NCI-H526 treated with DMSO at 0.1 percent for 48 hours (cell line): ENCODE results near the gene ABCA13.

Source experiments
- DNase-seq: peaks from one replicate; lab custom pipeline; 2025; lab: John Stamatoyannopoulos, UW

Gene ABCA13

DNA sequence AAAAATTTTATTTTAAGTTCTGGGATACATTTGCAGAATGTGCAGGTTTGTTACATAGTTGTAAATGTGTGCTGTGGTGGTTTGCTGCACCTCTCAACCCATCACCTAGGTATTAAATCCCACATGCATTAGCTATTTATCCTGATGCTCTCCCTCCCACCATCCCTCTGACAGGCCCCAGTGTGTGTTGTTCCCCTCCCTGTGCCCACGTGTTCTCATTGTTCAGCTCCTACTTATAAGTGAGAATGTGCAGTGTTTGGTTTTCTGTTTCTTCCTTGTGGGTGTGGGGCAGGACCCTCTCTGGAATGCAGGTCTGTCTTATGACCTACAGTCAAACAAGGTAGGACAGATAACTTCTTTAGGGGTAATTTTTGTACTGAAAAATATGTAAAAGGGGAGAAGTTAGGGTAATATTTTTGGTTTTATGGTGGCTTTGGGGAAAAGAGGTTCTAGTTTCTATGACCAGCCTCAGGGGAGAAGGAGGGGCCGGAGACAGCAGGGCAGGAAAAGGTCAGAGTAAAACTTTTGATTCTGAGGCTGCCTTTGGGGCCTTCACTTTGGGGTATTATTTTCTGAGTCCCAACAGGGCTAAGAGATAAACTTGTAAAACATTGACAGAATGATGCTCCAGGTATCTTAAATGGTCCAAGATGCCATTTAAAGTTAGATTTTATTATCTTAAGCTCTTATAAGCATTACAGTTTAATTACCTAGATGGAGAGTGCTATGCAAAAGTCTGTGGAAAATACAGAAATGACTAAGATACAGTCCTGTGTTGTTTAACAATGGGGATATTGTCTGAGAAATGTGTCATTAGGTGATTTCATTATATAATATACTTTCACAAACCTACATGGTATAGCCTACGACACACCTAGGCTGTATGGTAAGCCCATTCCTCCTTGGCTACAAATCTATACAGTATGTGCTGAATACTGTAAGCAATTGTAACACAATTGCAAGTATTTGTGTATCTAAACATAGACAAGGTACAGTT, 354.8 kb downstream of the ABCA13 start:
- no peak for DNase-seq

DNA sequence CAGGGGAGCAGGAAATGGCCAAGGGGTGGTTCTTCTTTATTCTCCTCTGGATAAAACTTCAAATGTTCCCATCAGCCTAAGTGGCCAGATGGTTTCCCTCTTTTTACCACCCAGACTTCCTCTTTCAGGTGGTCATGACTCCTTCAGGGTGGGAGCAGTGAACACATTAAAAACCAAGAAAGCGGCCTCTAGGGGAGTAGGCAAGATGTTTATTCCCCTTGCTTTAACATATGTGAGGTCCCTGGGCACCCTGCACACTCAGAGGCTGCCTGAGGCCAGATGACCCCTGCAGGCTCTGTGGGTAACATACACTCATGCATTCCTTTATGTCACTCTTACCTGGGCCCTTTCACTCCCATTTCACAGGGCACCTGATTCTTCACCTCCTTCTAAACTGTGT, 357.4 kb downstream of the ABCA13 start:
- DNase-seq, result no peak

DNA sequence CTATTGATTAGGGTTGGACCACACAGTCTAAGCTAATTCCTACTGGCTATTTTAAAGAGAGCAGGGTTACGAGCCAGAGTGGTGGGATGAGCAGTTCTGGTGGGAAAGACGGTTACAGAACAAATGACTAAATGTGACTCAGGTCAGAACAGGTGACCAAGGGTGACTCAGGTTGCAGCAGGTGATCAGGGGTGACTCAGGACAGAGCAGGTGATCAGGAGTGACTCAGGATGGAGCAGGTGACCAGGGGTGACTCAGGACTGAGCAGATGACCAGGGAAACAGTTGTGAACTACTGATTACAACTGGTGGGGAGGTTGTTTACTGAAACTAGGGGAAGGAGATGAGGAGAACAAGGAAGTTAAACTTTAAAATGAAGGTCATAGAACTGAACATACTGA, 366.3 kb downstream of the ABCA13 start:
- DNase-seq, result no peak

DNA sequence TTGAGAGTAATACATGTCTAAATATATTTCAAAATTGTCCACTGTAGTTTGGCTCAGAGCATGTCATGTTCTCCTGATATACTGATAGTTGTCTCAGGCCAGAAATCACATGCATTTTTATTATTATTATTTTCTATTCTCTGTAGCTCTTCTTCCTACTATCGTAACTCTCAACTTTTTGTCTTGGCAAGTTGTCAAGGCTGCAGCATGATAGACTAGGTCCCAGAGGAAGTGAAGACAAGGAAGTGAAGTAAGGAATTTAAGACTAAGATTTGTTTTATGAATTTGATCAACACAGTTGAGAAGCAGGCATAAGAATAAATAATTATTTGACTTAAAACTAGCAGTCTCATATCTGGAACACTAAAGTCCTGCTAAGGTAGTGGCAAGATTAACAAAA, 369.5 kb downstream of the ABCA13 start:
- DNase-seq, result no peak

DNA sequence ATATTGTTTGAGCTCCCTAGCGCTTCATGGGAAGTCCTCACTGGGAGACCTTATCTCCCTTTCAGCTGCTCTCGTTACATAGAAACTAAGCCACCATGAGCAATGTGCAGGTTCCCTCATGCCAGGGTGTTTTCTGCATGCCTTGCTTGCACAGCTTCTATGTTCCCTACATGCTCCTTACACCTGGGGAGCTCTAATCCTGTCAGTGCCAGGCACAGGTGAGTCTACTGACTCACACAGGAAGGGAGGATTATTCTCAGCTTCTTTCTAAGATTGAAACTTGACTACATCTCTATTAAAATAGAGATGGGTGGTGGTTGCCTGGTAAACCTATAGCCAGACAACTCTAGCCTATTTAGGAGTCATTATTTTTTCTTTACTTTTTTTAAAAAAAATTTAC, 377.4 kb downstream of the ABCA13 start:
- no peak for DNase-seq

DNA sequence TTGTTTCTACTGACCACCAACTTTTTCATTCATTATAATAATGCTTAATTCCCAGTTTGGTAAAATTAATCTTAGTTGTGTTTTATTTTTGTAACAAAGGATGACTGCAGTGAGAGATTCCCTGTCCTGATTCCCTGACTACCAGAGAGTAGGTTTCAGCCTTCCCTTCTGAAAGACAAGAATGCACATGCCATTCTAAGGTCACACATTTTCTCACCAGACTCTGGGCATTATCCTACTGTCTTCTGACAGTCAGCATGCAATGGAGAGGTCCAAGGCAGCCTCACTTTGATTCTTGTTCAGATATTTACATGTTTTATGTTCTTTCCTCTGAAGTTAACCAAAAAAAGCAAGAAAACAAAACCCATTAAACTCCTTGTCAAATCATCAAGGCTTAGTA, 380.4 kb downstream of the ABCA13 start:
- no peak for DNase-seq

DNA sequence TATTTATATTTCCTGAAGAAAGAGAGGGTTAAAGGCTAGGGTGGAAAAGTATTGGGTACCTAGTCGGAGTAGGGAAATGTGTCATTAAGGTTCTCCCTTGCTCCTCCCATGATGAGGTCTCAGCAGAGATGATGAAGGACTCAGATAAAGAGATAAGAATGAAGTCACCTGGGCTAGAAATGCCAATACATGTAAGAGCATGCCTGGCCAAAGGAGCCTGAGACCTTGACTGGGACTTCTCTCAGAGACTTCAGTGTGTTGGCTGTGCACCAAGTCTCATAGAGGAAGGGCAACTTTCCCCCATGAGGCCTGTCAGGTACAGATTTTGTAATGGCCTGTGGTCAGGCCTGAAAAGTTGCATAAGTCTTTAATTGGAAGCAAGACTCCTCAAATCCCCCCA, 392.1 kb downstream of the ABCA13 start:
- DNase-seq, result no peak

DNA sequence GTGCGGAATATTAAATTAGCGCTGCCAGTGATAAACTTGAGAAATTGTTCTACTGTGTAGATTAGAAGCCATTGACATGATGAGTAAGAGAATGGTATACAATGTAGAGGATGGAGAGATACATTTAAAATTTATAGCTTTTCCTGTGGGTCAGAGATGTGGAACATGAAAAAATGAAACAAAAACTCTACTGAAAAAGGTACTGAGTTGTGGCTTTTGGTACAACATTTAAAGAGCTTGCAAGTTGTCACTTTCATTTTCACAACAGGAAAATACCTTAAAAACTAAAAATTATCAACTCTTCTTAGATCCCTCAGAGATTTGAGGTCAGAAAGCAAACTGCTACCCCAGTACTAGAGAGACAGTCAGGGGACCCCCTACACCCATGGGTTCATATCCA, 404.3 kb downstream of the ABCA13 start:
- no peak for DNase-seq

DNA sequence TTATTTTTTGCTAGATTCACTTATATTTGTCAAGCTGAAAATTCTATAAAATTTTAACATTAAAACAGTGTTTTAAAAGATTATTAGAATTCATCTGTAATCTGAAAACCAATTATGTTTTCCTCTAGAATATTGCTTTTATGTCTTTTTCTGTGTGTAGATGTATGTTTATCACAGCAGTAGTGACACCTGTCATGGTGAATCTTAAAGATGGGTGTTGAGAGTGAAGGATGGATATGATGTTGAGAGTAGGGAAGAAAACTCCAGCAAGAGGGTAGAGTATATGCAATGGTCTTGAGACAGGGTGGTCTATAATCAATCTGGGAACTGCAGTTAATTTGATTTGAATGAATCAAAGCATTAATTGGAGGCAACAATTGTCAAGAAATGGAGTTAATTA, 416.2 kb downstream of the ABCA13 start:
- DNase-seq, result no peak

DNA sequence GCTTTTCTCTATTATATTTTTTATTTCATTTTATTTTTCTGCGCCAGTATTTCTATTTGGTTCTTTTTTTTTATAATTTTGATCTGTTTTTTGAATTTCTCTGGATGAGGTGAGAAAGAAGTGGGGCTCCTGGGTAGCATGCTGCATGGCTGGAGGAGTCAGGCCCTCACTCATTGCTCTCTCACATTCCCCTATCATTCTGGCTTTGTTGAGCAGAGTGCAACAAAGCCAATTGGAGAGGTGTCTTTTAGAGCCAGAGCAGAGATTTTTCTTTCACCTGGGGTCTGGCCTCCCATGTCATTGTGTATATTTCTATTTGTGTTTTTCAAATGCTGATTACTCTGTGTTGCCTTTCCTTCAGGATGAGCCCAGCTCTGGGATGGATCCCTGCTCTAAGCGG, 423.1 kb downstream of the ABCA13 start:
- no peak for DNase-seq

DNA sequence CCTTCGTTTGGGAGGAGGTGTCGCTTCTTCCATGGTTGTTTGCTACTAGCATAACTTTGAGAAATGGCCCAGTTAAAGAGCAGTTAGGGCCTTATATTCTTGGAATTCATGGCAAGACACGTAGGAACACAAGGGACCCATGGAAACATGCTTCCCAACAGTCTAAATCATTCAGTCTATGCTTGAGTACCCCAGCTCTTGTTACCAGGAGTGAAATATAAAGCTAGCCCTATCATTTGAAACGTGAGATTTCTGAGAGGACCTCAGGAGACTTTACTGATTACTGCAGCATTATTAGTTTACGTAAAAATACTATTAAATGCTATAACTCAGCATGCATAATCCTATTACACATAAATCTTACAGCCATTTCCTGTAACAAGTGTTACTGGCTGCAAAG, 424.5 kb downstream of the ABCA13 start:
- DNase-seq, result no peak

DNA sequence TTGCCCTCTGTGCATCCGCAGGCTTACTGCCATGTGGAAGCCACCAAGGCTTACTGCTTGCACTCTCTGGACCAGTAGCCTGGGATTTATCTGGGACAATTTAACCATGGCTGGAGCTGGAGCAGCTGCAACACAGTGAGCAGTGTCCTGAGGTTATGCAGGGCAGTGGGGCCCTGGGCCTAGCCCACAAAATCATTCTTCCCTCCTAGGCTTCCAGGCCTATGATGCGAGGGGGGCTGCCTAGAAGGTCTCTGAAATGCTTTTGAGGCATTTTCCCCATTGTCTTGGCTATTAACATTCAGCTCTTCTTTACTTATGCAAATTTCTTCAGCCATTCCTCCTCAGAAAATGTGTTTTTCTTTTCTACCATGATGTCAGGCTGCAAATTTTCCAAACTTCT, 439.4 kb downstream of the ABCA13 start:
- DNase-seq, result no peak

DNA sequence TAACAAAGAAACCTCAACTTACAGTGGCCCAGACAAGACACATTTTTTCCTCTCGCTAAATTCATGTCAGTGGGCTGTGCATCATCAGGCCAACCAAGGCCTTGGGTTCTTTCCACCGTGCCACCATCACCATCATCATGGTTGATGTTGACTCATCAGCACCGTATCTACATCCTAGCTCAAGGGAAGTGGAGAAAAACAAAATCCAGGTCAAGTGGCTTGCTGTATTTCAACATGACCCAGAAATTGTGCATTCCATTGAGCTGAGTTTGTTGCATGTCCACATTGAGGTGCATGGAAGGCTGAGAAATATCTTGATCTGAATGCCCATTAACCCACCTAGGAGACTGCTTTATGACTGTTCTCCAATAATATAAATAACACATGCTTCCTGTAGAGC, 440.7 kb downstream of the ABCA13 start:
- DNase-seq, result no peak

DNA sequence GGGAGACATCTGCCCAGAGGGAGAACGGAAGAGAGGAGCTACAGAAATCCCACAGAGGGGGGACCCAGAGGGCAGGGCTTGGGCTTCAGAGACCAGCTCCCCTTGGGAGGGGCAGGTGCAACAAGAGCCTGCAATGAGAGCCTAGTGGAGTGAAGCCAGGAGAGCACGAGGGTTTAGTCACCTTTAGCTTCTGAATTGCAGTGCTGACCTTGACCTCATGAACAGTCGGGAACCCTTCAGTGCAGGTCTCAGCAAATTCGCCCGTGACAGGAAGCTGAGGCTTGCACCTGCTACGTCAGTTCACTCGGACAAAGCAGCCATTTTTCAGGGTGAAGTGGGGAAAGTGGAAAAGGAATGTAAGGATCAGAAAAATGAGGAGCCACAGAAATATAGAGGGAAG, 446.2 kb downstream of the ABCA13 start:
- no peak for DNase-seq

DNA sequence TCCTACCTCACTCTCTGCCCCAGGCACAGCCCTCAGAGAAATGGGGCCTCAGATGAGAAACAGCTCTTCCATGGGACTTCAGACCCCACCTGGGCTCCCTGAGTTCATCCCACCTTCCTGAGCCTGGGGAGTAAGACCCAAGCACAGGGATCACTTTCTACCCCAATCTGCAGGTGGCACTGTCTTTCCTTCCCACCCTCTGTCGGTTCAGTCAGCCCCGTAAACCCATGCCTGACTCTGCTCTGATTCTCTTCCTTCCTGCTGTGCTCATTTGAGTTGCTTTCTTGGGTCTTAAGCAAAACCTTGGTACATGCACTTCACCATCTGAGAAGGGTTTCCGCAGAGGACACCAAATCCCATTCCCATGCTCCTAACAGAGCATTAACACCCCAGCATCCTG, 446.7 kb downstream of the ABCA13 start:
- no peak for DNase-seq

DNA sequence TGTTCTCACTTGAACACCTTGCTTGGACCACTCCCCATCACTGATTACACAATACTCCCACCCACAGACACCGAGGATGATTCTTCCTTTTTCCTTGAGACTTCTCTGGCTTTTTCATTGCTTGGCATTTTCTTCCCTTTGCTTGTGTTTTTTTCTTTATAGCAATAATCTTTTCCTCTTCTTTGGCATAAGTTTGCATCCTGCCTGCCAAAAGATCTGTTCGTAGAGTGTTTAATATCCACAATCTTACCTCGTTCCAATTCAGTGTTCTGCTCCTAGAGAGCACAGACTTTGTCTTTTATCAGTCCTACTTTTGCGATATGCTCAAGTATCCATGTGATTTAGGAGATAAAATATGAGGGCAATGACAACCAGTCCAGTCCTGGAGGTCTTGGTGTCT, 449.8 kb downstream of the ABCA13 start:
- no peak for DNase-seq

DNA sequence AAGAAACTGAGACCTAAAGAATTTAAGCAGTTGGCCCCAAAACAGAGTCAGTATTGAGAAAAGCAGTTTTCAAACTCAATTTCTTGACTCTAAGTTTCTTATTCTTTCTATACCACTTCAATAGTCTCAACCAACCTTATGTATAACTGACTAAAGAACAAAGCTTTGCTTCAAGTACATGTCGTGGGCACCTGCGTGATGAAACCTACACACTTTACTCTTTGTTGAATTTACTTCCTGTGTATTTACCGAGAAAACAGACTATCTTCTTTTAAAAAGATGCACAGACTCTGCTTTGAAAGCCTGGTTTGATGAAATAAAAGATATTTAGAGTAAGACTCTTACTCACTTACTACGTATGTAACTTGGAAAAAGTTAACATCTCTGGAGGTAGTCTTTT, 455.9 kb downstream of the ABCA13 start:
- no peak for DNase-seq

DNA sequence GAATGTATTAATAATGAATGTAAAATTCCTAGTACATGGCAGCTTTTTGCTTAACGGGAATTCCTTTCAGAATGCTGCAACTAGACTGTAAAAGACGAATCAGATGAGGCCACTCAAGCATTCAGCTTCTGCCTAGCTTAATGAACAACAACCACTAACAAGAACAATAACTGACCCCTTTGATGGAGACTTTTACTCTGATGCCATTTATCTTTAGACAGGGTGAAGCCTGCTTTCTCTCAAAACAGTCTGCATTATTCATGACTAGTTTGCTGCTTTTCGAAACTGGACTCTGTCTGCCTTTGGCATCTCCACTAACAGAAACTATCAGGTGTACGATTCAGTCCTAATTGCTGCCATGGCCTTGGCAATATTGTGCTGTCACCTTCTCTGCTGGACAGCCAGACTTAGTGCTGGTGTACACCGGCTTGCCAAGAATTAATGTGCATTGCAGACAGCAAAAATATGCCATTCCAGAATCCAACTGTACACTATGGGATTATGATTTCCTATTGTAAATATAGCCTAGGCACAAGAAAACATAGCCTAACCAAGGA, 457.6 kb downstream of the ABCA13 start:
- no peak for DNase-seq

DNA sequence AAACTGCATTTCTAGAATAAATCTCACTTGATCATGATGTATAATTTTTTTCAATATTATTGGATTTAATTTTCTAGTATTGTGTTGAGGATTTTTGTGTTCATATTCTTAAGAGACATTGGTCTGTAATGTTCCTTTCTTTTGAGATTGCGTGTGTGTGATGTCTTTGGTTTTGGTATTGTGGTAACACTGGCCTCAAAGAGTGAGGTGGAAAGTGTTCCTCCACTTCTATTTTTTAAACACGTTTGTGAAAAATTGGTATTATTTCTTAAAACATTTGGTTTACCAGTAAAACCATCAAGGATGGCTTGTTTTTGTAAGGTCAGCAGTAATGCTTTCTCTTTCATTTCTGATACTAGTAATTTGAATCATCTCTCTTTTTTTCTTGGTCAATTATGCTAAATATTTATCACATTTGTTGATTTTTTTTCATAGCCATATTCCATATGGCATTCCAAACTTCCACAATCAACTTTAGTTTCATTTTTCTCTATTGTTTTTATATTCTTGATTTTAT, 462.9 kb downstream of the ABCA13 start:
- no peak for DNase-seq

DNA sequence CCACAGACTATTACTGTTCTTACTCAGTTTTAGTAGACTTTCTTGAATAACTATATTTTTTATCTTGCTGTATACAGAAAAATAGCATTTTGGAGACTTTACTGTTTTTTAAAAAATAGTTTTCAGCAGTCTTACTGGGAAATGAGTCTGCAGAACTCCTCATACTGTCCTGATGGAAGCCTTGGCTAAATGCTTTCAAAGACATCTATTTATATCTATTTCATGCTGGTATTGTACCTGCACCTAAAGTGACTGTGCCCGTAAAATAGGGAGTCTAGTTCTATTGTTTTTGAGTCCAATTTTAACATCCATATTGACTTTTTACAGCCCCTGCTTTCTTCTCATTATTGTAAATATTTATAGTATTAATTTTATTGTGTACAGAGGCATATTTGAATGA, 464.5 kb downstream of the ABCA13 start:
- no peak for DNase-seq

DNA sequence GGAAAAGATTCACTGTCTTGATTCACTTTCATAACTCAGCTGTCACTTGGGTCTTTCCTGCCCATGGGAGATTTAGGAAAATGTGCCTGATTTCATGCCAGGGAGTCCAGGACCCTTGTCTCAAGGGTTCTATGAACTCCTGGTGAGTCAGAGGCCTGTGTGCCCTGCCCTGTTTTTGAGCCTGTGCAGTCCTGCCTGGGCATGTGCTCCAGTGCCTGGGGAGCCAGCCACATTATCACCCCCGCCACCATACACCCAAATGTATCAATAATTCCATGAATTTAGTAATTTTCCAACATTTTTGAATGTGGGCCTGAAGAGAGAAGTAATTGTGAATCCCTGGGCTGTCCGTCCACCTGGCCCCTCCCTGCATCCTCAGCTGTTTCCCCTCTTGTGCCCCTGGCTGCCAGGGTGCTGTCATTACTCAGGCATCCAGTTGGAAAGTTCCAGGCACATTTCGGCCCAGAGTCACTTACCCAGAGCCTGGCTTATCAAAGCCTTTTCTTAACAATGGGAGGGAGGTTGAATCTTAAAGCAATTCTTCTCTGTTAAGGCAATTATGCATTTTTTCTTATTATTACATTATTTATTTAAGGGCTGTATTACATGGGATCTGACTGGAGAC, 465.2 kb downstream of the ABCA13 start:
- no peak for DNase-seq

DNA sequence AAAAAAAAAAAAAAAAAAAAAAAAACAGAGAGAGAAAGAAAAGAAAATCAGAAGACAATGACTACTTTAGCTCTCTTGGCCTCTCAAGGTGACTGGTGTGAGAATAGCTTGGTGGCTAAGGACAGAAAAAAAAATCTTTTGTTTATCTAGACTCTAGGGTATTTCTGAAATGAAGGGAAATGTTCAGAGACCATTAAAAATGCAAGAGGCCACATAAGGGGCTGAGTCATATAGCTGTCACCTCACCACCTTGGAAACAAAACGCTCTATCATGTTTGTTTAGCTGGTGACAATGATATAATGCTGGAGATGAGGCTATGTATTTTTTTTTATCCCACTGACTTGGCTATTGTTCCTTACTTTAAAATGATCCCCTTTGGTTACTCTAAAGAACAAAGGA, 466.1 kb downstream of the ABCA13 start:
- no peak for DNase-seq

DNA sequence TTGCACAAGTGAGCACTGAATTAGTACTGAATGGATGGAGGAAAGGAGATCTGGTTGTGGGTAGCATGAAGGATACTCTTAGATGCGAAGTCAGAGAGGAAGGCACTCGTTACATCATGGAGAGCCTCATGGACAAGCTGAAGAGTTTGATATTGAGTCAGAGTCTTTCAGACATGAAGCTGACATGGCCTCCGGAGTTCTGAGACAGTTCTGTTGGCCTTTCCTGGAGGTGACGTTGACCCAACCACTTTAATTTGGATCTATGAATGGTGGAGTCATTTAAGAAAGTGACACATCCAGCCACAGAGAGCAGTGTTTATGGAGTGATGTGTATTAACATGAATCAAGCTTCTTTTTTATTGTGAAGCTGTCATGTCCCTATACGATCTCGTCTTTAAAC, 466.8 kb downstream of the ABCA13 start:
- DNase-seq, result no peak
